NCI-H774 (cell line): ENCODE data around the gene GBE1.
"Not testable (repeated sequence)": the region's sequence is repeated elsewhere in the genome, so short reads cannot be mapped to it uniquely, and the experiment has no call there.

Experiments
- DNase-seq: peaks from one replicate; lab custom pipeline; 2025; lab: John Stamatoyannopoulos, UW

GBE1 gene

DNA sequence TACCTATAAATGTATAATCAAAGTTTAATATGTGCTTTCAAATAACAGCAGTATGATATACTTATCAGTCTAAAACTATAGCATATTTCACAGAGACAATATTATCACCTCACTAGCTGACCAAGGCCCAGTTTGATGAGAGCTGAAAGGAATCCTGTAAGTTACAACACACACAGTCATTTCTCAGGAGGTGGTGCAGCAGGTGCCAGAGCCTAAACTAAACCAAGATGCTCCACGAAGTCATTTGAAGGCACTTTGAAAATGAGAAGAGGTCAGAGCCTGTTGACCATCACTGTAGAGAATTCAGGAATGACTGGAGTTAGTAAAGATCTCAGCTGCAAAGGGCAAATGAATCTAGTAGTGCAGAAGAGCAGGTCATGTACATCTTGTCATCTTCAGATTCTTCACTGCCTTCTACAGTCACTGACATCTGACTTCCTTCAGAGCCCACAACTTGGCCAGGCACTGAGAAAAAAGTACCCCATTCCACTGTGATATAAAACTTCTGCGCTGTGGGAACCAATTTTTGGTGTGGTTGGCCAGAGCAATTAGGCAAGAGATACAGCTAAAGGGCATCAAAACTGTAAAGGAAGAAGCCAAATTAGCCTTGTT is 7.9 kb downstream of the GBE1 start:
- no peak for DNase-seq

DNA sequence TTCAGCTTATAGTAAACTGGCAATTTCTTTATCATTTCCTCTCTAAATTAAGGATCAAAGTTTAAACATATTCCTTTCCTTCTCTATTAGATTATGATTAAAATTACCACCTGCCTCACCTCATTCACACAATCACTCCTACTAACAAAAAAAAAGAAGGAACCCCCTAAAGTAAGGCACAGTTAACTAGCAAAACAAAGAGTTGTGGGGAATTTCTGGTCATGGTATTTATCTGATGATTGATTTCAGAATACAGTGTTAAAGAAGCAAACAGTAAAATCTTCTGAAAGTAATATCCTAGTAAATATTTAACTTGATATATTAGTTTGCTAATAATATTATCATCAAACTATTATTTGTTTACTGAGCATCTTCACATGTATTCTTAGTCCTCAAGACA is 8.8 kb downstream of the GBE1 start:
- DNase-seq, result no peak

DNA sequence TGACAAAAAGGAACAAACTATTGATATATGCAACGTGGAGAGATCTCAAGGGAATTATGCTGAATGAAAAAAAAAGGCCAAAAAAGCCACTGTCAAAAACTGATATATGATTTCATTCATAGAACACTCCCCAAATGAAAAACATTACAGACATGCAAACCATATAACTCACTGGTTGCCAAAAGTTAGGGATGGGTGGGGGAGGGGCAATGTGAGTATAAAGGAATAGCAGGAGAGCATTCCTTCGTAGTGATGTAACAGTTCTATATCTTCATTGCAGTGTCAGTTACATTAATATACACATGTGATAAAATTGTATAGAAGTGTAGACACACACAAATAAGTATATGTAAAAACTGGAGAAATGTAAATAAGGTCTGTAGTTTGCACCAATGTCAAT is 12.2 kb downstream of the GBE1 start:
- no peak for DNase-seq

DNA sequence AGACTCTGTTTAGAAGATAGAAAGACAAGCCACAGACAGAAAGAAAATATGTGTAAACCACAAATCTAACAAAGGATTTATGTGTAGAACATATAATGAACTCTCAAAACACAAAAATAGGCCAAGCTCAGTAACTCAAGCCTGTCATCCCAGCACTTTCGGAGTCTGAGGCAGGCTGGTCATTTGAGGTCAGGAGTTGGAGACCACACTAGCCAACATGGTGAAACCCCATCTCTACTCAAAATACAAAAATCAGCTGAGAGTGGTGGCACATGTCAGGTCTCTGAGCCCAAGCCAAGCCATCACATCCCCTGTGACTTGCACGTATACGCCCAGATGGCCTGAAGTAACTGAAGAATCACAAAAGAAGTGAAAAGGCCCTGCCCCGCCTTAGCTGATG is 14.2 kb downstream of the GBE1 start:
- DNase-seq, result not testable (repeated sequence)

DNA sequence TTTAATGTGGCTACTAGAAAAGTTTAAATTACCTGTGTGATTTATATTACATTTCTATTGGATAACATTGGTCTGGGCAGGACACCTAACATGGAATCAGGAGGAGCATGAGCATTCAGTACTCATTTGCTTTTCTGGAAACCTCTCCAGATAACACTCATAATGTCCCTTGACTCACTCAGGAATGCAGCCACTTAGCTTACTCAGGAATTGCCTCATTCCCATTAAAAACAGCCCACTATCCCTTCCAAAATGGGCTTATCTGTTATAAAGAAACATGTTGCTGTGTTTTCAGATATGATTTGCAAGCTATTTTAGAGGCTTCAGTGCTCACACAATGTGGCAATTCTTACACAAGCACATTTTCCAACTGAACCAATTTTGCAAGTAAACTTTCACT is 17.1 kb downstream of the GBE1 start:
- DNase-seq, result no peak

DNA sequence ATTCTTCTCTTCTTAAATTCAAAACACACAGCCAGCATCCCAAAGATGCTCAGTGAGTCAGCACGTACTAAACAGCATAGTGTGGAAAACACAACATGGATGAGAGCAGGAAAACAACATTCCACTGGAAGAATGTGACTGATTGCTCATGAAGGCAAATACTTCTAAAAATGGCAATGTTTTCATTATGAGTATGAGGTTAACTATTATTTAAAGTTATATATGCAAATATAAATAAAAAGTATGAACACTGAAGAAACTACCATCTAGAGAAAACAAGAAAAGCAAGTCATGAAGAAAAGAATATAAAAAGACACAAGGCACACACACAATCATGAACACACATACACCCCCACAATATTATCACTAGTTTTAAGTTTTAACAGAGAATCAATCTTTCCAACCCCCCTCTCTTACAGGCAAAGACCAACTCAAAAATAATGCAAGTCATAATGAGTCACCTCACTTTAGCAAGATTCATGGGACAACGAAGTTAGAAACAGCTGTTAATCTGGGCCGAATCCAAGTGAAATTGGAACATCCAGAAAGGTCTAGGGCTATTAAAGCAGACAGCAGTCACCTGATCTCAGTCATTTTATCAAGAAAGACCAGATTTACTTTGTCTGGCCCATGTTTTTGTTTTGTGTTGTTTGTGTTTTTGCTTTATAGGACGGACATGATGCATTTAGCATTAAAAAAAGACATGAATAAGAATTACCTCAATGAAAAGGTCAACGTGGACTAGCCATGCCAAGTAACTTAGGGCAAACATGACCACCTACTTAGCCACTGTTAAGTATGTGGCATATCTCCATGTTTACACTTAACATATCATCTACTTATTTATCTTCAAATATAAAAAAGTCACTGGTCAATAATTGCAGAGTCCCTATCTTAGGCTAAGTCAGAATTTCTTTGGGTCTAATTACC is 18.1 kb downstream of the GBE1 start:
- DNase-seq, result no peak

DNA sequence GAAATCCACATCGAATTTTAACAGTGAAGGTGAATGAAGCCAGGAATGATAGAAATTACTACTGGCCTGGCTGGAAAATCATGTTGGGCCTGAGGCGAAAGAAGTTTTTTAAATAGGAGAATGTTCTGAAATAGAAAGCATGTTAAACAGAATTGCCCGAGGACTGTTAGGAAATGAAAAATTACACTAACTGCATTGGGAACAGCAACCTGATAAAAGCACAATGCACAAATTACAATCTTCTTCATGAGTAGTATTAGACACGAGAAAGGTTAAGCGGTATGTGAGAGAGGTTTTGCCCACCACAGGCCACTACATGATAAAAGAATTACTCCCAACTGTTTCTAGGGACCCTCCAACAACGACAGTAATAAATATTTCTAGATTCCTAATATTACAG is 18.9 kb downstream of the GBE1 start:
- no peak for DNase-seq

DNA sequence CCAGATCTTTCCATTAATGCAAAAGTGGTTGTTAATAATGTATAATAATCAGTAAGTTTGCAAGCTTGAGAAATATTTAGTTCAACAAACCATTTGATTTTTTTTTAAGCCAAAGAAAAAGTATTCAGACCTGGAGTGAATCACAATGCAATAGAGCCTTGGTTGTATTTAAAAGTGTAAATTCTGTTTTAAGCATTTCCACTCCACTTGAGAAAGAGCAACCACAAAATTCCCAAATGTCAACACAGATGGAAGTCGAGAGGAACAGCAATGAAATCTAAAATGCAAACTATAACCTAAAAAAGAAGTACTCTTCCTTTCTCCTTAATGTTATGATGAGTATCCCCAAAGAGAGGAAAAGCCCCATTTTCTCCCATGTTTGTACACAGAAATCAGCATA is 20.2 kb downstream of the GBE1 start:
- DNase-seq, result no peak

DNA sequence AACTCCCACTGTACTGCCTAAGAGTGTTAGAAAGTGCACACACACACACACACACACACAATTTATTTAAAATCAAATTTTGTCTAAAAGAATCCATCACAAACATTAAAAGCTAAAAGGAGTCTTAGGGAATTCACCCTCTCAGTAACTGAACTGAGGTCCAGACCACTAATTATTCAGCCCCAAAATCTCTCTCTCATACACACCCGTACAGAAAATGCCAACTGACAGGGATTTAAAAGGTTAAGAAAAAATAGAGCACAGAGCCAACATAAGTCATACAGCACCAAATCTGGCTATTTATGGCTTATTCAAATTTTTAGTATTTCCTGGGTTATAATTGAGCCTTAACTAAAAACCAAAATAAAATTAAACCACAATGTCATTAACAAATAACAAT is 20.7 kb downstream of the GBE1 start:
- no peak for DNase-seq

DNA sequence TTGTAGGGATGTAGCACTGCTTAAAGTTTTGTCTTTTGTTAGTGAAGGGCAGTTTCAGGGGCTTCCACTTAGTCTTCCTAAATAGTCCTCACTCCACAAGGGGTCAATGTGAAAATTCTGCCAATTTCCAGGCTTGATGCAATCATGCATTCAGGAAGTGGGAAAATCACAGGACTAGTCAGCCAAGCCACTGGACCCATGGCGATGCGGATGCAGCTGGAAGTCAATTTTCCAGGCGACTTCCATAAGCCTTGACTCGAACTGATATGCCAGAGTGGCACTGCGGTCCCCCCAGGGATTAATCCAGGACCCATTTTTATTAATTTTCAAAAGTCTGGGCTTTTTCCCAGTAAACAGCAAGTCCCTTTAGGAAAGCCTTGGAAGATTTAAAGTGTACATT is 26.1 kb downstream of the GBE1 start:
- DNase-seq, result no peak

DNA sequence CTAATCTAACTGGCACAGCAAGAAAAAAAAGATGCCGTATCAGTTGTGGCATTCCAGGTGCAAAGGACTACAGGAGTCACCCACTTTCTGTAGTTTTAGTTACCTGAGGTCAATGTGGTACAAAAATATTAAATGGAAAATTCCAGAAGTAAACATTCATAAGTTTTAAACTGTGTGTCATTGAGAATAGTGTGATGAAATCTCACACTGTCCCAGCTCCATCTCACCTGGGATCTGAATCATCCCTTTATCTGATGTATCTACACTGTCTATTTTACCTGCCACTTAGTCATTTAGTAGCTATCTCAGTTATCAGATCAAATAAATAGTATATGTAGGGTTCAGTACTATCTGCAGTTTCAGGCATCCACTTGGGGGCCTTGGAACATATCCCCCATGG is 26.7 kb downstream of the GBE1 start:
- no peak for DNase-seq

DNA sequence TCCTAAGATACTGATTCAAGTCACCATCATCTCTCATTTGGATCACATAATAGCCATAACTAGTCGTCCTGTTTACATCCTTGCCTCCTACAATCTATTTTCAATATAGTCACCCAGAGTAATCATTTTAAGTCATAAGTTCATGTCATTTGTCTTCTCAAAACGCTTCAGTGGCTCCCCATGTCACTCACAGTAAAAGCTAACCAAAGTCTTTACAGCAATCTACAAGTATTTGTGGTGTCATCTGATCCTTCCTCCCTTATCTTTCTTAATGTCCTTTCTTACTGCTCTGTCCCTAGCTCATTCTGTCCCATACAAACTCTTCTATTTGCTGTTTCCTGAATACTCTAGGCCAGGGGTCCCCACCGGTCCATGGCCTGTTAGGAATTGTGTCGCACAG is 28.8 kb downstream of the GBE1 start:
- DNase-seq, result no peak

DNA sequence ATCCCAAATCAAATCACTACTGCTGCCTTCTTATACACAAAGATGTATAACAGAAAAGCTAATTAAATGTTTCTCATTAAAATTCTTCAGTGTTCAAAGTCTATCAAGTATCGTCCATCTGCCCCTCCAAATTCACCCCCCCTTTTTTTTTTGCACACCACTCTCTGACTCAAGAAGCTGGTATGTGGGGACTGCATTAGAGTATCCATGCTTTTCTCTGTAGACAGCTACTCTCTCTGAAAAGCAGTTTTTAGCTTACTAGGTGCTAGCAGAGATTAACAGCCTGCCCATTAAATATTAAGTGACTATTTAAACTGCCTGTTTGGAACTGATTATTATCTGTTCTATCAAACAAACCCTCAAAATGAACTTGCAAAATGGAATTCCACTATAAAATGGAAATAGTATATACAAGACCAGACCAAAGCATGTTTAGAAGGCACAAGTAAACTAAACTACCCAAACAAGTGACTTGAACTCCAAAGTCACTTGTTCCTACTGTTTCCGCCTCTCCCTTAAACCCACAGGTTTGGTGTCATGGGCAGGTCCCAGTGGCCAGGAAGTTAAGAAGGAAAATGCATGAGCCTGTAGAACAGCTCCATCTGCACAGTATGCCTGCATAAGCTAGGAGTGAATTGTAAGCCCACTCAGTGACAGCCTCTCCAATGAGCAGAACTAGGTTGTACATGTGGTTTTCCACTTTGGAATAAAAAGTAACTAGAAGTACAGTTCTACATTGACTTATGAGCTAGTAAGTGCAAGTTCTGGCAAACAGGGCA is 32.5 kb downstream of the GBE1 start:
- DNase-seq, result no peak

DNA sequence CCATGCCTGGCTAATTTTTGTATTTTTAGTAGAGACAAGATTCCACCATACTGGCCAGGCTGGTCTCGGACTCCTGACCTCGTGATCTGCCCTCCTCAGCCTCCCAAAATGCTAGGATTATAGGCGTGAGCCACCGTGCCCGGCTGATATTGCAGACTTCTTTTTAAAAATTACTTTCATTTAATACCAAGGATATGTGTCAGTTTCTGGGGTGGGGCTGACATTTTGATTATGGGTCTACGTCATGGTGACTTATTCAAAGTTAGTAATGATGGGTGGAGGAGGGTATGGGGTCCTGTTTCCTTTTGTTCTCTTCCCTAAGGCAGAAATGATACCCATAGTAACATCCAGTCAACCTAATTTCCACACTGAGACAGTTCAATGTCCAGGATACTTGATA is 34.7 kb downstream of the GBE1 start:
- DNase-seq, result no peak

DNA sequence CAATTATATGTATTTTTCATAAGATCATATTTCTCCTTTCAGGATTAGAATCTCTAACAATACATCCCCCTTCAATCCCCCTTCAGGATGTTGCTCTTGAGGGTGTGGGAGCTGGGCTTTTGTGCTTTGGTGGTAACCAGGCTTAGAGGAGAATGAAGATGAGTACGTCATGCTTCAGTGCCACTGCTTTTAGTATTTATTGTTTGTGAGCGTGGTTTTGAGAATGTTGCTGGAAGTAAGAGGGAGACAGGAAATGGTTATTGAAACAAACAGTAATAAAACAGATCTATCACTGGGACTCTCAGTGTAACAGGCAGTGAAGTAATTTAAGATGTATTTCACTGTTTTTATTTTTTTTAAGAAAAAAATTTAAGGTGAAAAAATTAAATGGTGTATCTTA is 35.3 kb downstream of the GBE1 start:
- no peak for DNase-seq

DNA sequence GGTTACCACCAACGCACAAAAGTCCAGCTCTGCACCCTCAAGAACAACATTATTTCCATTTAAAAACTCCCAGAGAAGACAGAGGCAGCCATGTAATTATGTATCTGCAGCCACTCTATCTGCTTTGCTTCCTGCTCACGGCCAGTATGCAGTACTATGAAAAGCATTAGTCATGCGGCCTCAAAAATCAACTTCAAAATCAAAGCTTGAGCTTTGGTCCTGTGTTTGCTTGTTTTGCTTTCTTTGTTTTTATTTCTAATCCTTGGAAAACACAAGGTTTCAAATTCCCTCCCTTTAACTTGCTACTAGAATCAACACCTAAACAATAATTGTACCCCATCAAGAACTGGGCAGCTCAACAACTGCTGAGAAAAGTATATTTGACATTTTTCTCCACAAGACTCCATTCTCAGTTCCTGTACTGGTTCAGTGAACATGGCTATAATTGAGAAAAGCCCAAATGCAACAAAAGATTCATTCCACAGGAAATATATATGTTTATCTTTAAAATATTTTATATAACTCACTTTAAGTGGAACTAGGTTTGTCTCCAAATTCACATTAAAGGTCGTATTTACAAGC is 37.6 kb downstream of the GBE1 start:
- peak; percentile 2 for DNase-seq

DNA sequence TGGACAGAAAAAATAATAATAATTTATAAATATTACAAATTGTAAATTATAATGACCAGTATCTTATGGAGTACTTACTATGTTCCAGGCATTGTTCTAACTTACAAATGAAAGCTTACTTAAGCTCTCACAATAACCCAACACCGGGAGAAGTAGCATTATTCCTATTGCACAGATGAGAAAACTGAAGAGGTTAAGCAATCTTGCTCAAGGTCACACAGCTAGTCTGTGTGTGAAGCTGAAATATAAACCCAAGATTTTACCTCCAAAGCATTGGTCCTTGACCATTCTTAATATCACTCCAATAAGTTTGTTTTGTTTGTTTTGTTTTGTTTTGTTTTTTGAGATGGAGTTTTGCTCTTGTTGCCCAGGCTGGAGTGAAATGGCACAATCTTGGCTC is 43.1 kb downstream of the GBE1 start:
- DNase-seq, result no peak

DNA sequence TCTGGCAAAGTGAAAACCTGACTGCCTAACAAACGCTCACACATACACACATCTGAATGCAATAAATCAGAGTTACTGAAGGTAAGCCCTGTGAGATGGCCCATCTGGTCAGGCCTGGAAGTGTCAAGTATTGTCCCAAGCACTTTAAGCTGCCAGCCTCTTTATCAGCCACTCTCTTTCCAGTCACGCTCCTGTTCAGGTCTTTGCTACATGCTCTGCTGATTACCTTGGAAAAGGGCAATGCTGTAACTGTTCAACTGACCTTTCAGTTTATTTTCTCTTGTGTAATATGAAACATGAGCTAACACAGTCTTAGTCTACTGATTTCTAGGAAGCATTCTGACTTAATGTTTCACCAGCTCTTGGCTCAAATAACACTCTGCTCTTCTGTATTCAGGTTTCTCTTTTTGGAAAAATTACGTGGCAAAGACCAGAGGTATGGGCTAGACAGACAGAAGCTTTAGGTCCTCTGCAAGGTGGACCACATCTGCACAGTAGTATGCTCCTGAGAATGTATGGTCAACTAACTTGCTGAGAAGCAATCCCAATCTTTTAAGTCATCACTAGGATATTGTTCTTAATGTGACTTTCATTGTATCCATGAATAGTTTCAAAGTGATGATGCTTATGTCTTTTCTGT is 44.5 kb downstream of the GBE1 start:
- DNase-seq, result peak; percentile 27

DNA sequence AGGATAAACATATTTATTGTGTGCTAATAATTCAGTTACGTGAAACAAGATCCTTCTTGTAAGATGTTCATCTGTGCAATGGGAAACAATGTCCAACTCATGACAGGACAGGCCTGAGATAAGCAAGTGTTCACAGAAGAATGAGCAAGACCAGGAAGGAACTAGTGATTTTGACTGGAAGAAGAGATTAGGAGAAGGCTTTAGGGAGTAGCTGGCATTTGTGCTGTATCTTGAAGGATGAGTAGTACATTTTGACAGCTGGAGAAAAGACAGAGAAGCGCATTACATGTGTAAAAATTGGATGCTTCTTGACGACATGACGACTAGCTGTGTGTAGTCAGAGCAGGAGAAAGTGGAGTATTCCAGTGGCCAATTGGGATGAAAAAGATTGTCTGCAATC is 48.4 kb downstream of the GBE1 start:
- DNase-seq, result no peak

DNA sequence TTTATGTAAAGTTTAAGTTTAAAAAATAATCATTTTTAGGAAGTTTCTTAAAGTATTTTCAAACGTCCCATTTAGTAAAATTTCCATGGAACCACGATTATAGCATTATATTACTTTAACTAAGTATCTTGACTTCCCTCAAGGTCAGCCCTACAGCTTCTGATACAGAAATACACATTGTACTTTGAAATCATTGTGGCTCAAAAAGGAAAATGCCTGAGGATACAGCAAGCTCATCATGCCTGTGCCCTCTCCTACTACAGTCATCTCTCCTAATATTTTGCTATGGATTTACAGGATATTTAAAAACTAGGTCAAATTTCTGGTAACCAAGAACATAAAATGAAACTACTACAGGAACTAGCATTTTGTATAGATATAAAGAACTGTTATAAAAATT is 51.8 kb downstream of the GBE1 start:
- no peak for DNase-seq

DNA sequence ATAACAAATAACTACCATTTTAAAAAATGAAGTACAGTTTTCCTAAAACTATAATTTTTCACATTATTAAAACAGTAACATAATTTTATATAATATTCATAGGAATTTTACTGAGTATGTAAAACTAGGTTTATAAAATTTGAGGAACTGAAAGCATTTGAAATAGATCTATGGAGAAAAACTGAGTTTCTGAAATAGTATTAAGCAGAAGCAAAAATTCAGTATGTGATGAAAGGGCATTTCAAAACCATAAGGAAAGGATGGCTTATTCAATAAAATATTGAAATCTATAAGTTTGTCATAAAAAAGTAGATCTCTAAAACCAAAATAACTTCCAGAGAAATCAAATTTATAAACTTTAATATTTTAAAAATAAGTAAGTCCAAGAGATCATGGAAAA is 53.4 kb downstream of the GBE1 start:
- DNase-seq, result no peak

DNA sequence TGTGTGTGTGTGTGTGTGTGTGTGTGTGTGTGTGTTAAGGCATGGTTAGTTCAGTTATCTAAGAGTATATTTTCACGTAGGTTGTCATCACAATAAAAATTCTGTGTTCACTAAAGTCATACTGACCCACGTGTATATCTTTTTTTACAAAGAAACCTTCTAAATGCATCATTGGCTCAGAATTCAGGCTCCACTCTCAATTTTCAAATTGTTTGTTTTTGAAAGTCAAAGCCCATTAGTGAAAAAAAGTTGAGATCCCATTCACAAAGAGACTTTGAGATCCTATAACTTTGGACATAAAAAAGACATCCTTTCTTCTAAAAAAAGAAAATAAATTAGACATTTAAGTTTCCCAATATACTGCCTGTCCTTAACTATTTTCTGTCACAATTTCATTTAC is 59.3 kb downstream of the GBE1 start:
- no peak for DNase-seq
